NCI-H526 (cell line): ENCODE data around the gene SYT2.
"Not testable (repeated sequence)": the region's sequence is repeated elsewhere in the genome, so short reads cannot be mapped to it uniquely, and the experiment has no call there.

ENCODE experiments used
- DNase-seq, 2 experiments: peaks; one replicate each; lab custom pipeline; 2025; lab: John Stamatoyannopoulos, UW

Gene SYT2

GRCh38 chr1:202643397-202644218, 66.6 kb downstream of the SYT2 start:
- DNase-seq: peak in 1 of 2 experiments; percentile 22

- peak in 1 of 2 experiments; percentile 9 for DNase-seq
Measured at GRCh38 chr1:202642619-202643291, 67.5 kb downstream of the SYT2 start.

GRCh38 chr1:202642212-202642611, 68.0 kb downstream of the SYT2 start:
- no peak for DNase-seq

- no peak for DNase-seq
Measured at GRCh38 chr1:202639500-202639899, 70.8 kb downstream of the SYT2 start.

DNA sequence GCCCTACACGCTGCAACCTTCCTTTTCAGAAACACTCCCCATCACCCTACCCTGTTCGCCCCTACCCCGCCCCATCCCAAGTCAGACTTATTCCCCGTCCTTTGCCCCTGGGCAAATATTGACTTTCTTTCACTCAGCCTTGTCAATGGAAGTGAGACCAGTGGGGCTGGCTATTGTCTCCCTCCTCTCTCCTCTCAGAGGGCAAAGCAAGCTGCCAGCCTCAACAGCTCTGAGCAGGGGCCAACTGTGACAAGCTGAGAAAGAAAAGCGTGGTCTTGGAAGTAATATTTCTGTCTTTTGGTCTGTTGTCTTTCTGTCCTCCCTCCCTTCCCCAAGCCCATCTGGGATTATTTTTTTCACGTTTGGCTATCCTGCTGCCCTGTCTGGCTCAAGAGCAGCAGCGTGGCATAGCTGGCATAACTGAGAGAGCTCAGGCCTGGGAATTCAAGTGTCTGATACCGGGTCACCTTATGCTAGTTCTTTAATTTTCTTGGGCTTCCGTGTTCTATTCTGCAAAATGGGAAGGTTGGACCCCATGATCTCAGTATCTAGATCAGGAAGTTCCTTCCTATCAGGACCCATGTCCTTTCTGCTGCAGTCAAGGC, 71.5 kb downstream of the SYT2 start:
- not testable (repeated sequence) for DNase-seq

DNA sequence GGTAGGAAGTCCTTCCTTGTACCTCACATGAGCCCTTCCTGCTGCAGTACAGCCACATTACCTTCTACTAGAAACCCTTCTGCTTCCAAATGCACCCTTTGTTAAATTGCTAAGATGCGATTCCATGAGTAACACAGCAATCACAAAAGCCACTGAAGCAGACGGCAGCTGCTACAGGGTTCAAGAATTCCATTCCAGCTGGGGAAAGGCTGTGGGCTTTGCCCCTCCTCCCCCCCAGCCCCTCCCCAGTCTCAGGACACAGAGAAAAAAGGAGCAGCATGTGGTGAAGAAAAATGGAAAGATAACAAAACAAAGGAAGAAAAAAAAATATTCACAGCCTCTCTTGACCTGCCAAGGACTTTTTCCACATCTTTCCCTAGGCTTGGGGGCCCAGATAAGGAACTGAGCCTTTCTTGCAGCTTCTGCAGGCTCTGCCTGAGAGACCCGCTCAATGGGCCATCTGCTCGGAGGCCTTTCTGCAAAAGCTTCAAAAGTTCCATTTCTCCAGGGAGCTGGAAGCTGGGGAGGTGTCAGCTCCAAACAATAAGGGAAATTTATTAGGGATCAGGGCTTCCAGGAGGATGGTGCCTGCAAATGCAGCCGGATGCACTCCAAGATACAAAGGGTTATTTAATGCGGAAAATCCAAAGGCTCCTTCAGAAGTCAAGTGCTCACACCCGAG, 72.1 kb downstream of the SYT2 start:
- no peak for DNase-seq

- not testable (repeated sequence) for DNase-seq
Measured at GRCh38 chr1:202637321-202638018, 72.8 kb downstream of the SYT2 start.

DNA sequence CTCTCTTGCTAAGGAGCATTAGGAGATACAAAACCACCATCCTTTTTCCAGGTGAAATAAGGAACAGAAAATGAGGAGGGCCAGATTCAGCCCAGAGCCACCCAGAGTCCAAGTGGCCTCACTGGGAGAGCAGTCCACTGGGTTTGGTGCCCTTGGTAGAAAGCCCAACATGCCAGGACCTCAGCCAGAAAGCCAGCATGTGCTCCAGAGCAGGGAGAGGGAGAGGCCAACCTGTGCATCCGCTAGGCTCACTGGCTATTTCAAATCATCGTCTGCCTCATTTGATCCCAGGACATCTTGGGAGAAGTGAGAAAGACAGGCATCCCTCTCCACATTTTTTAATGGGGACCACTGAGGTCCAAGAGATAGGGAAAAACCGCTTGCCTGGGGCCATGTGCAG, 74.1 kb downstream of the SYT2 start:
- DNase-seq: not testable (repeated sequence)

DNA sequence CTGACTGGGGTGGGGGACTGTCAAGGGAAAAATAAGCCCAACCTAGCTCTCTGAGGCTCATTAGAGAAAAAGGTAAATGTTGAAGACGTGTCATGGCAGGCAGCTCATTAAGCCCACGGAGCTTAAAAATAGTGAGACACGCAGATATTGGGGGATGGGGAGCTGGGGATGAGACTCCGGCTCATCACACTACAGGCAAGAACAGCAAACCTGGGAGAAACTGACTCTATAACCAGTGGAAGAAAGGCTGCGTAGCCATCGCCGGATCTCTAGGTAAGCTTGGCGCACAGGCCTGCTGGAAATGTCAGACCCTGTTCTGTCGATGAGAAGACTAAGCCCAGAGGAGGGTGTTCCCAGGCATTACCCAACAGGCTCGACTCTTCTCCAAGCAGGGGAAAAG, 78.0 kb downstream of the SYT2 start:
- no peak for DNase-seq

DNA sequence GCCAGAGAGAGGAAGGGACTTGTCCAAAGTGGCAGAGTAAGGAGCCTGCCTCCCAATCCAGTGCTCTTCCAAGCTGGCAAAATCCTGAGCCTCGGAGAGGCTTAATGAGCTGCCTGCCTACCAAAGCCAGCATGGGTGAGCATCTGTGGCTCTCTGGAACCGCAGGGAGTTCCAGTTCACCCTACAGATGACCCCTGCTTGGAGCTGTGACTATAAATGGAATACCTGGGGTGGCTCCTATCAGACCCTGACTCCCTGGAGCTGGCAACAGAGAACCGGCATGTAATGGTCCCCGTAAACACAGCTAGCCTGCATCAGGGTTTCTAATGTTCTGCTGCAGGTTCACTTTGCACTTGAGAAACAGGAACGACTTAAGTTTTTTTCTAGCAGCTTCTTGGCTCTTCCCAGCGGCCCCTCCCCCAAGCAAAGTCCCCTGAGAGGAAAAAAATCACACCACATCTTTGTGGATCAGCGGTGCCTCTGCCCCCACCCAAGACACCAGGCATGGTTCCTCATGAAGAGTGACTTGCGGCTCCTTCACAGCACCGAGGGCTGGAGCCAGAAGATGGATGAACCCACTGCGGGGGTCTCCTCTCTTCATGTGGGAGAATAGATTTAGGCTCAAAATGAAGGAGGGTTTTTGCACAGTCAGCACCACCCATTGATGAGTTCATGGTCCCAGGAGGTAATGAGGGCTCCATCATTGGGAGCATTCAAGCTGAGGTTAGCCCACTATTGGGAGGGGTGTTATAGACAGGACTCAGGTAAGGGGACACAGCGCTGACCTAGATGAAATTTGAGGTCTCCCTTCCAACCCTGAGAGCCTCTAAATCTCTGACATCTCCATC, 79.0 kb downstream of the SYT2 start:
- DNase-seq: no peak

GRCh38 chr1:202630541-202630940, 79.7 kb downstream of the SYT2 start:
- no peak for DNase-seq

DNA sequence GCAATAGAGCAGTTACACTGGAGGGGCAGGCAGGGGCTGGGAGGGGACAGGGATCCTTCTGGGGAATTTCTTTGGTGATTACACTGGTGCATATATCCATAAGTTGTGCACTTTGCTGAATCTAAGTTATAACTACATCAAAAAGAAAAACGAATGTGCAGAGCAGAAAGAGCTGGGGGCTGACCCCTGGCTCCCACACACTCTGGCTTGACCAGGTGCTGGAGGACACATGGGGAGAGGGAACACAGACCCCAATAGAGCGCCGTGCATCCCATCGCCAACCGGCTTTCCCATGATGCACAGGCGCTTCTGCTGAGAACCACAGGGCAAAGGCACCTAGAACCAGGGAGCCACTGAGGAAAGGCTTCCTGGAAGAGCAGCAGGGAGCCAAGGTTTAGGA, 80.2 kb downstream of the SYT2 start:
- not testable (repeated sequence) for DNase-seq

- DNase-seq: not testable (repeated sequence)
Measured at GRCh38 chr1:202629257-202629811, 80.9 kb downstream of the SYT2 start.

- DNase-seq: no peak
Measured at GRCh38 chr1:202628646-202629215, 81.5 kb downstream of the SYT2 start.

GRCh38 chr1:202627841-202628565, 82.3 kb downstream of the SYT2 start:
- no peak for DNase-seq

- DNase-seq: peak in 1 of 2 experiments; percentile 58
Measured at GRCh38 chr1:202627036-202627435, 83.2 kb downstream of the SYT2 start.

GRCh38 chr1:202625416-202626360, 84.6 kb downstream of the SYT2 start:
- peak; percentile 12 to 74 for DNase-seq

- no peak for DNase-seq
Measured at GRCh38 chr1:202624781-202625108, 85.5 kb downstream of the SYT2 start.
